HG03280 (cell line): ENCODE data around the gene DSCAM.

Experiments
- ATAC-seq: cut with Tn5 transposase; IDR thresholded peaks from one replicate; pipeline ENCODE4 v1.9.1; 2021; ENCODE audit warnings: mild to moderate bottlenecking, moderate library complexity; ENCODE audit not compliant: unreplicated experiment

DSCAM gene

GRCh38 chr21:40402884-40403582 lies 443.9 kb downstream of the DSCAM start:
- ATAC-seq: no peak

- ATAC-seq: no peak
Observed at GRCh38 chr21:40395732-40396131, 451.2 kb downstream of the DSCAM start.

- no peak for ATAC-seq
Observed at GRCh38 chr21:40393066-40393465, 453.9 kb downstream of the DSCAM start.

- ATAC-seq: no peak
Observed at GRCh38 chr21:40388046-40388445, 458.9 kb downstream of the DSCAM start.

- ATAC-seq: no peak
Observed at GRCh38 chr21:40386981-40387747, 459.8 kb downstream of the DSCAM start.

GRCh38 chr21:40386294-40386911 lies 460.6 kb downstream of the DSCAM start:
- no peak for ATAC-seq

GRCh38 chr21:40385883-40386282 lies 461.1 kb downstream of the DSCAM start:
- ATAC-seq: no peak

GRCh38 chr21:40383951-40384350 lies 463.0 kb downstream of the DSCAM start:
- no peak for ATAC-seq

GRCh38 chr21:40381111-40381510 lies 465.8 kb downstream of the DSCAM start:
- ATAC-seq: no peak

- no peak for ATAC-seq
Observed at GRCh38 chr21:40379881-40380810, 466.8 kb downstream of the DSCAM start.

GRCh38 chr21:40377135-40377534 lies 469.8 kb downstream of the DSCAM start:
- no peak for ATAC-seq

- no peak for ATAC-seq
Observed at GRCh38 chr21:40373761-40374160, 473.2 kb downstream of the DSCAM start.

GRCh38 chr21:40372506-40372905 lies 474.5 kb downstream of the DSCAM start:
- ATAC-seq: no peak

GRCh38 chr21:40371329-40371728 lies 475.6 kb downstream of the DSCAM start:
- ATAC-seq: no peak

GRCh38 chr21:40356644-40357043 lies 490.3 kb downstream of the DSCAM start:
- ATAC-seq: no peak

GRCh38 chr21:40355076-40355475 lies 491.9 kb downstream of the DSCAM start:
- no peak for ATAC-seq

GRCh38 chr21:40351006-40351405 lies 496.0 kb downstream of the DSCAM start:
- no peak for ATAC-seq

GRCh38 chr21:40349591-40349990 lies 497.4 kb downstream of the DSCAM start:
- ATAC-seq: no peak

- no peak for ATAC-seq
Observed at GRCh38 chr21:40345711-40346321, 501.1 kb downstream of the DSCAM start.

- no peak for ATAC-seq
Observed at GRCh38 chr21:40340357-40340756, 506.6 kb downstream of the DSCAM start.
